GM12878 (cell line): ENCODE results near the gene JMY.

Experiments
- EZH2 ChIP-seq: IDR thresholded peaks from 2 replicates; pipeline ENCODE4 v1.6.1; 2012; ENCODE audit warnings: low read depth, mild to moderate bottlenecking, control low read depth, inconsistent platforms, low read length, borderline replicate concordance; ENCODE audit not compliant: control insufficient read depth
- GABPA ChIP-seq: IDR thresholded peaks from 2 replicates; pipeline ENCODE4 v1.6.1; 2014; ENCODE audit warnings: antibody characterized with exemption, low read depth, mild to moderate bottlenecking, inconsistent platforms
- NFIC ChIP-seq: IDR thresholded peaks from 2 replicates; pipeline ENCODE4 v1.6.1; 2012; ENCODE audit warnings: low read depth, mild to moderate bottlenecking, inconsistent platforms, low read length, moderate library complexity
- POLR2AphosphoS5 ChIP-seq: IDR thresholded peaks from 2 replicates; pipeline ENCODE4 v1.6.1; 2011; ENCODE audit warnings: mild to moderate bottlenecking, low read length, inconsistent platforms
- RCOR1 ChIP-seq: conservative IDR thresholded peaks from 2 replicates; pipeline ENCODE4 v1.6.1; 2012; ENCODE audit warnings: low read depth, low read length, improper control_type of control experiment
- SIX5 ChIP-seq: IDR thresholded peaks from 2 replicates; pipeline ENCODE4 v1.6.1; 2011; ENCODE audit warnings: mild to moderate bottlenecking, low read depth, low read length, moderate library complexity; ENCODE audit not compliant: severe bottlenecking
- SMARCA5 ChIP-seq: fragments of 450-650 bp; IDR thresholded peaks from 2 replicates; pipeline ENCODE4 v1.6.1; 2017; ENCODE audit warnings: mild to moderate bottlenecking
- TCF7 ChIP-seq: IDR thresholded peaks from 2 replicates; pipeline ENCODE4 v1.6.1; 2014; ENCODE audit warnings: antibody characterized with exemption, borderline replicate concordance

GRCh38 chr5:79235634-79236361 is at the start of gene JMY:
- TF ChIP-seq SMARCA5: no peak
- no peak for TF ChIP-seq NFIC
- TF ChIP-seq EZH2: no peak
- no peak for TF ChIP-seq SIX5
- TF ChIP-seq POLR2AphosphoS5: peak; percentile 86
- TF ChIP-seq TCF7: no peak
- TF ChIP-seq GABPA: no peak
- no peak for TF ChIP-seq RCOR1
